Measurements from ENCODE around the gene HLA-DPB1. TPM values are rescaled to one million over a fixed set of nuclear protein-coding genes. Genes with fewer than 3 reads are reported as not detected.
A peak's percentile ranks its signal among the peaks of the same experiment; 100 is the strongest.

The HLA-DPB1 gene
- total and polyA plus RNA-seq, 2 experiments from 2014 or later: 12.5 to 17.8 TPM

DNA sequence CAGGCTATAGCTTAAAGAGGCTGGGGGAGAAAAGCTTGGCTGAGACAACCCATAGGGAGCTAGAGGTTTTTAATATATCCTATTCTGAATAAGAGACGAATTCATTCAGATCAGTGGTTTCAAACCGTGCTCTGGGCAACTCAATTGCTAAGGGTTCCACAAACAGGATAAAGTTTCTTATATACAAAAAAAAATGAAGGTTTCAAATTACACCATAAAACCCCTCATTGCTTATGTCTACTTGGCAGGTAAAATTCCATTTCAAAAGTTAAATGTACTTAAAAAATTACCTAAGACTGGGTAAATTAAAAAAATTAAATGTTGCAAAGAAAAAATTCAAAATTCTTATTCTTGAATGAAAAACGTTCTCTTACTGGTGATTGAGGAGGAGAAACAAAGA lies 2.7 kb downstream of the HLA-DPB1 start:
- Histone ChIP-seq H3K9ac (no peak overlapping the region), H4K20me1 (ENCODE audit: insufficient read depth) (no peaks in the 10 kb centered on the region), H3K9me3 (ENCODE audit: low read depth) (no peaks in the 10 kb centered on the region), H3K4me2 (ENCODE audit: unreplicated experiment) (no peak overlapping the region), H3K4me3 (no peak overlapping the region), H3F3A (ENCODE audit: insufficient read depth) (0 out of 2 replicates have a peak, but pooled peaks cover 3% of the 10 kb centered on the region), H3K27me3 (replicated peaks; ENCODE audit: insufficient read depth) (no peaks in the 10 kb centered on the region), H2AFZ (no peak overlapping the region), H3K9me2 (ENCODE audit: insufficient read depth) (no peaks in the 10 kb centered on the region), H3K4me1 (ENCODE audit: insufficient read depth) (no peaks in the 10 kb centered on the region), H3K27ac (no peak overlapping the region), H3K36me3 (ENCODE audit: low read depth) (no peaks in the 10 kb centered on the region), H3K79me2 (ENCODE audit: insufficient read depth) (no peaks in the 10 kb centered on the region)
- in situ Hi-C loops (cut with MboI): no loop called here
- TF ChIP-seq EZH2phosphoT487 (IDR thresholded peaks at IDR 0.05; ENCODE audit: insufficient read depth, low read depth) (no peak), EZH2 (IDR thresholded peaks at IDR 0.05; ENCODE audit: insufficient read depth, poor library complexity, severe bottlenecking) (no peak)
- WGBS, 2 experiments (ENCODE audit: low coverage in 1 of 2, low lambda C conversion rate in 2 of 2, missing lambda C conversion rate in 2 of 2): 88 to 89% methylated on average over 3 of the region's 3 CpGs
- no peak for DNase-seq

DNA sequence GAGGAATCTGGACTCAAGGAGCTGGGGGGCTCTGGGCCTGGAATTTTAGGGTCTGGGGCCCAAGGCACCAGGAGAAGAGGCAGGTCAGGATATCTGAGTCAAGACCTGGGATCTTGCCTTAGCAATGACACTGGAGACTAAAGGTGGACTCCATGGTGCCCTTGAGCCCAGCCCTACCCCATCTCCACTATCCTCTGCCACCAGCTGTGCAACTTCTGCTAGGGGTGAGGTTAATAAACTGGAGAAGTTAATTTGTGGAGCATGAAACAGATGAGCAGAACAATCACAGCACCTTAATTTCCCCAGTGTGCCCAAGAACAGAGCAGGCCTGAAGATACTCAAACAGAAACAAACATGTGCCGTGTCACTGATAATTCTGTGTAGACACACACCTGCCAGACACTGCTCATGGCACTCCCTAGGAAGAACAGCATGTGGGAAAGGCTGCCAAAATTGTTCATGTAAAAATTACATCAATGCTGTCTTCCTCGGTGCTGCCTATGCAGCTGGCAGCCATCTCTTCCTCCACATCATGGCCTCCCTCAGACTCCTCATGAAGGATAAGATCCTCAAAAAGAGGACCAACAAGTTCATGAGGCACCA lies 3.2 kb downstream of the HLA-DPB1 start:
- Histone ChIP-seq H3K9me3 (ENCODE audit: low read depth) (no peaks in the 10 kb centered on the region), H3K4me3 (no peak overlapping the region), H3F3A (ENCODE audit: insufficient read depth) (0 out of 2 replicates have a peak, but pooled peaks cover 3% of the 10 kb centered on the region), H3K36me3 (ENCODE audit: low read depth) (no peaks in the 10 kb centered on the region), H4K20me1 (ENCODE audit: insufficient read depth) (no peaks in the 10 kb centered on the region), H3K27ac (no peak overlapping the region), H3K9ac (no peak overlapping the region), H2AFZ (no peak overlapping the region), H3K27me3 (replicated peaks; ENCODE audit: insufficient read depth) (no peaks in the 10 kb centered on the region), H3K9me2 (ENCODE audit: insufficient read depth) (no peaks in the 10 kb centered on the region), H3K4me2 (ENCODE audit: unreplicated experiment) (no peak overlapping the region), H3K79me2 (ENCODE audit: insufficient read depth) (no peaks in the 10 kb centered on the region), H3K4me1 (ENCODE audit: insufficient read depth) (no peaks in the 10 kb centered on the region)
- no peak for DNase-seq
- 69 to 79% methylated on average over 2 of the region's 2 CpGs for WGBS, 2 experiments (ENCODE audit: low coverage in 1 of 2, low lambda C conversion rate in 2 of 2, missing lambda C conversion rate in 2 of 2)
- TF ChIP-seq EZH2 (IDR thresholded peaks at IDR 0.05; ENCODE audit: insufficient read depth, poor library complexity, severe bottlenecking) (no peak), EZH2phosphoT487 (IDR thresholded peaks at IDR 0.05; ENCODE audit: insufficient read depth, low read depth) (no peak)
- in situ Hi-C loops (cut with MboI): no loop called here

DNA sequence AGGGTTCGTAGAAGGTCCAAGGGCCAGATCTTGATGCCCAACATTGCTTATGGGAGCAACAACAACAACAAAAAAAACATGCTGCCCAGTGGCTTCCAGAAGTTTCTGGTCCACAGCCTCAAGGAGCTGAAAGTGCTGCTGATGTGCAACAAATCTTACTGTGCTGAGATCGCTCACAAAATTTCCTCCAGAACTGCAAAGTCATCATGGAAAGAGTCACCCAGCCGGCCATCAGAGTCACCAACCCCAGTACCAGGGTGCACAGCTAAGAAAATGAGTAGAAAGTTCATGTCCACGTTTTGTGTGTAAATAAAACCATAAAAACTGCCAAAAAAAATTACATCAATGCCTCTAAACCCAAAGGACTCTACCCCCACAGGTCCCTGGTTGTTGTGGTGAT lies 3.8 kb downstream of the HLA-DPB1 start:
- Histone ChIP-seq H3K27me3 (replicated peaks; ENCODE audit: insufficient read depth) (no peaks in the 10 kb centered on the region), H3K9ac (no peak overlapping the region), H3K9me3 (ENCODE audit: low read depth) (no peaks in the 10 kb centered on the region), H3K4me1 (ENCODE audit: insufficient read depth) (no peaks in the 10 kb centered on the region), H3K4me2 (ENCODE audit: unreplicated experiment) (no peak overlapping the region), H3F3A (ENCODE audit: insufficient read depth) (0 out of 2 replicates have a peak, but pooled peaks cover 3% of the 10 kb centered on the region), H3K27ac (no peak overlapping the region), H3K9me2 (ENCODE audit: insufficient read depth) (no peaks in the 10 kb centered on the region), H3K36me3 (ENCODE audit: low read depth) (no peaks in the 10 kb centered on the region), H2AFZ (no peak overlapping the region), H4K20me1 (ENCODE audit: insufficient read depth) (no peaks in the 10 kb centered on the region), H3K79me2 (ENCODE audit: insufficient read depth) (no peaks in the 10 kb centered on the region), H3K4me3 (no peak overlapping the region)
- 45 to 48% methylated on average over 4 of the region's 4 CpGs for WGBS, 2 experiments (ENCODE audit: low coverage in 1 of 2, low lambda C conversion rate in 2 of 2, missing lambda C conversion rate in 2 of 2)
- TF ChIP-seq EZH2 (IDR thresholded peaks at IDR 0.05; ENCODE audit: insufficient read depth, poor library complexity, severe bottlenecking) (no peak), EZH2phosphoT487 (IDR thresholded peaks at IDR 0.05; ENCODE audit: insufficient read depth, low read depth) (no peak)
- in situ Hi-C loops (cut with MboI): no loop called here
- no peak for DNase-seq

DNA sequence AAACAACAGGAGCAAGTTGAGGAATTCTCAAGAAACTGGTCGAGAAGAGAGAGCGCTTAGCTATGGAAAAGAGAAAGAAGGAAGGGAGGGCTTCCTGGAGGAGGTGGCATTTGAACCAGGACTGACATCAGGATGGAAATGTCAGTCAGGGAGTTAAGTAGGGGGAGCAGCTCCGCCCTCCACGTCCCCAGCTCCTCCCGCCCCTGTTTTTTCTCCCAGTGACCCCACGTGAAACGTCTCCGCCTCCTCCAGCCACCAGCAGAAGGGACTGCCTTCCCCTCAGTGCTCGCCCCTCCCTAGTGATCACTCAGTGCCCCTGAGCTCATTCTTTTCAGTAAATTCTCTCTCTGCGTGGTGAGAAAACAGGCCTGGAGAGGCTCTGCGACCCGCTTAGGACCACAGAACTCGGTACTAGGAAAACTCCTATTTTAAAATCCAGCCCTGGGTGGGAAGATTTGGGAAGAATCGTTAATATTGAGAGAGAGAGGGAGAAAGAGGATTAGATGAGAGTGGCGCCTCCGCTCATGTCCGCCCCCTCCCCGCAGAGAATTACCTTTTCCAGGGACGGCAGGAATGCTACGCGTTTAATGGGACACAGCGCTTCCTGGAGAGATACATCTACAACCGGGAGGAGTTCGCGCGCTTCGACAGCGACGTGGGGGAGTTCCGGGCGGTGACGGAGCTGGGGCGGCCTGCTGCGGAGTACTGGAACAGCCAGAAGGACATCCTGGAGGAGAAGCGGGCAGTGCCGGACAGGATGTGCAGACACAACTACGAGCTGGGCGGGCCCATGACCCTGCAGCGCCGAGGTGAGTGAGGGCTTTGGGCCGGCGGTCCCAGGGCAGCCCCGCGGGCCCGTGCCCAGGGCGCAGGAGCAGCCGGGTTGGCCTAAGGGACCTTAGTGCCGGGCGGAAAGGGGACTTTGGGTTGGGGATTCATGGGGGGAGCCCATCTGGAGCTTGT lies 4.6 kb downstream of the HLA-DPB1 start:
- Histone ChIP-seq H3K27ac (peak overlapping the region; percentile 37), H3K4me1 (ENCODE audit: insufficient read depth) (no peaks in the 10 kb centered on the region), H3K9me3 (ENCODE audit: low read depth) (no peaks in the 10 kb centered on the region), H4K20me1 (ENCODE audit: insufficient read depth) (no peaks in the 10 kb centered on the region), H3K36me3 (ENCODE audit: low read depth) (no peaks in the 10 kb centered on the region), H3F3A (ENCODE audit: insufficient read depth) (0 out of 2 replicates have a peak, but pooled peaks cover 3% of the 10 kb centered on the region), H3K9me2 (ENCODE audit: insufficient read depth) (no peaks in the 10 kb centered on the region), H3K4me3 (peak overlapping the region; percentile 75), H3K79me2 (ENCODE audit: insufficient read depth) (no peaks in the 10 kb centered on the region), H3K9ac (peak overlapping the region; percentile 77), H2AFZ (peak overlapping the region; percentile 95), H3K4me2 (ENCODE audit: unreplicated experiment) (peak overlapping the region; percentile 67), H3K27me3 (replicated peaks; ENCODE audit: insufficient read depth) (no peaks in the 10 kb centered on the region)
- no peak for TF ChIP-seq EZH2 (IDR thresholded peaks at IDR 0.05; ENCODE audit: insufficient read depth, poor library complexity, severe bottlenecking)
- no peak for TF ChIP-seq EZH2phosphoT487 (IDR thresholded peaks at IDR 0.05; ENCODE audit: insufficient read depth, low read depth)
- DNase-seq: peak; percentile 72
- WGBS, 2 experiments (ENCODE audit: low coverage in 1 of 2, low lambda C conversion rate in 2 of 2, missing lambda C conversion rate in 2 of 2): 4 to 5% methylated on average over 44 to 49 of the region's 49 CpGs
- in situ Hi-C loops (cut with MboI): no loop called here

All from GM23248 (cell line).